ENCODE results near the gene AIFM2. TPM values are rescaled to one million over a fixed set of nuclear protein-coding genes. Genes with fewer than 3 reads are reported as not detected.

AIFM2 gene
- polyA plus RNA-seq, 1 experiment, result 9.1 TPM

- CTCF ChIA-PET, result interaction anchor here (0.9 to 1.5 kb wide), 2 partner anchors 8 to 21 kb away, joined by 3 to 6 read pairs; partner anchors contain the start of gene TYSND1
- POLR2A ChIA-PET, result no interaction called here
Measured at GRCh38 chr10:70137927-70138883, 5.6 kb upstream of the AIFM2 start.

DNA sequence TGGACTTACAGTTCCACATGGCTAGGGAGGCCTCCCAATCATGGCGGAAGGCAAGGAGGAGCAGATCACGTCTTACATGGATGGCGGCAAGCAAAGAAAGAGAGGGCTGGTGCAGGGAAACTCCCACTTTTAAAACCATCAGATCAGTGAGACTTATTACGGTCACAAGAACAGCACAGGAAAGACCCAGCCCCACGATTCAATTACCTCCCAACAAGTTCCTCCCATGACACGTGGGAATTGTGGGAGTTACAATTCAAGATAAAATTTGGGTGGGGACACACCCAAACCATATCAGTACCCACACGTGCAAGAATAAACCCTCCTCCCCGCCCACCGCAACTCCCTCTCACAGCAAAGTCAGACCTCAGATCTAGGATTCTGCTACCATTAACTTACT lies 4.5 kb upstream of the AIFM2 start:
- no peak for DNase-seq (ENCODE audit: low read depth, low spot score)
- ChIA-PET POLR2A (interaction anchor here (1.7 kb wide), 1 partner anchor 9 kb away, joined by 7 read pairs; the partner anchor contains the start of gene TYSND1), CTCF (interaction anchor here (2.1 kb wide), 1 partner anchor 21 kb away, joined by 8 read pairs; no protein-coding TSS in a partner anchor)
- no peak overlapping the region for H3K27ac ChIP-seq (ENCODE audit: low read depth, low read length)
- H3K4me3 ChIP-seq (ENCODE audit: low read depth, low read length), result no peak overlapping the region
- TF ChIP-seq, protein P1, sequence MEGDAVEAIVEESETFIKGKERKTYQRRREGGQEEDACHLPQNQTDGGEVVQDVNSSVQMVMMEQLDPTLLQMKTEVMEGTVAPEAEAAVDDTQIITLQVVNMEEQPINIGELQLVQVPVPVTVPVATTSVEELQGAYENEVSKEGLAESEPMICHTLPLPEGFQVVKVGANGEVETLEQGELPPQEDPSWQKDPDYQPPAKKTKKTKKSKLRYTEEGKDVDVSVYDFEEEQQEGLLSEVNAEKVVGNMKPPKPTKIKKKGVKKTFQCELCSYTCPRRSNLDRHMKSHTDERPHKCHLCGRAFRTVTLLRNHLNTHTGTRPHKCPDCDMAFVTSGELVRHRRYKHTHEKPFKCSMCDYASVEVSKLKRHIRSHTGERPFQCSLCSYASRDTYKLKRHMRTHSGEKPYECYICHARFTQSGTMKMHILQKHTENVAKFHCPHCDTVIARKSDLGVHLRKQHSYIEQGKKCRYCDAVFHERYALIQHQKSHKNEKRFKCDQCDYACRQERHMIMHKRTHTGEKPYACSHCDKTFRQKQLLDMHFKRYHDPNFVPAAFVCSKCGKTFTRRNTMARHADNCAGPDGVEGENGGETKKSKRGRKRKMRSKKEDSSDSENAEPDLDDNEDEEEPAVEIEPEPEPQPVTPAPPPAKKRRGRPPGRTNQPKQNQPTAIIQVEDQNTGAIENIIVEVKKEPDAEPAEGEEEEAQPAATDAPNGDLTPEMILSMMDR (IDR thresholded peaks at IDR 0.05; ENCODE audit: low read depth, low read length), result no peak
- no peaks in the 10 kb centered on the region for H3K27me3 ChIP-seq (ENCODE audit: control insufficient read depth, insufficient read depth, low read length)
- H3K9me3 ChIP-seq (ENCODE audit: control insufficient read depth, insufficient read depth, low read length), result no peaks in the 10 kb centered on the region; the same call in 1 of the 2 replicates

More at GRCh38 chr10:70137927-70138883, 5.6 kb upstream of the AIFM2 start:
- no peak for DNase-seq (ENCODE audit: low read depth, low spot score)
- Histone ChIP-seq H3K9me3 (ENCODE audit: control insufficient read depth, insufficient read depth, low read length) (no peaks in the 10 kb centered on the region), H3K27me3 (ENCODE audit: control insufficient read depth, insufficient read depth, low read length) (no peaks in the 10 kb centered on the region), H3K27ac (ENCODE audit: low read depth, low read length) (no peak overlapping the region), H3K4me3 (ENCODE audit: low read depth, low read length) (no peak overlapping the region)
- TF ChIP-seq, protein P1 (IDR thresholded peaks at IDR 0.05; ENCODE audit: low read depth, low read length), result no peak

- Histone ChIP-seq H3K9me3 (ENCODE audit: control insufficient read depth, insufficient read depth, low read length) (no peaks in the 10 kb centered on the region; the same call in 1 of the 2 replicates), H3K27me3 (ENCODE audit: control insufficient read depth, insufficient read depth, low read length) (no peaks in the 10 kb centered on the region), H3K4me3 (ENCODE audit: low read depth, low read length) (no peak overlapping the region), H3K27ac (ENCODE audit: low read depth, low read length) (no peak overlapping the region)
- no peak for DNase-seq (ENCODE audit: low read depth, low spot score)
- ChIA-PET CTCF (interaction anchor here (1.9 to 2.1 kb wide), 2 partner anchors 11 to 20 kb away, joined by 8 to 14 read pairs; partner anchors contain the start of gene TYSND1), POLR2A (interaction anchor here (0.6 to 1.7 kb wide), 2 partner anchors 10 to 56 kb away, joined by 6 to 7 read pairs; partner anchors contain the start of gene TYSND1)
- TF ChIP-seq, protein P1 (IDR thresholded peaks at IDR 0.05; ENCODE audit: low read depth, low read length), result no peak
Measured at GRCh38 chr10:70135684-70136083, 3.1 kb upstream of the AIFM2 start.

- no peaks in the 10 kb centered on the region for H3K27me3 ChIP-seq (ENCODE audit: control insufficient read depth, insufficient read depth, low read length)
- DNase-seq (ENCODE audit: low read depth, low spot score), result no peak
- TF ChIP-seq, protein P1 (IDR thresholded peaks at IDR 0.05; ENCODE audit: low read depth, low read length), result no peak
- H3K4me3 ChIP-seq (ENCODE audit: low read depth, low read length), result no peak overlapping the region
- ChIA-PET POLR2A (no interaction called here), CTCF (interaction anchor here (1.0 to 2.1 kb wide), 3 partner anchors 11 to 19 kb away, joined by 4 to 14 read pairs (median 8); partner anchors contain the start of gene TYSND1)
- no peaks in the 10 kb centered on the region; the same call in 1 of the 2 replicates for H3K9me3 ChIP-seq (ENCODE audit: control insufficient read depth, insufficient read depth, low read length)
- no peak overlapping the region for H3K27ac ChIP-seq (ENCODE audit: low read depth, low read length)
Measured at GRCh38 chr10:70135046-70135445, 2.4 kb upstream of the AIFM2 start.
